ENCODE measurements around the gene BORCS8. TPM values are rescaled to one million over a fixed set of nuclear protein-coding genes. Genes with fewer than 3 reads are reported as not detected.
A peak's percentile ranks its signal among the peaks of the same experiment; 100 is the strongest.

The BORCS8 gene
- total and polyA plus RNA-seq, 2 of the 13 experiments (the other 11 are each of a cell fraction or from before 2014, with no cell fraction given): 9.6 to 13.3 TPM

GRCh38 chr19:19214892-19215291 is 22.9 kb upstream of the BORCS8 start (continued):
- TF ChIP-seq, protein P1, sequence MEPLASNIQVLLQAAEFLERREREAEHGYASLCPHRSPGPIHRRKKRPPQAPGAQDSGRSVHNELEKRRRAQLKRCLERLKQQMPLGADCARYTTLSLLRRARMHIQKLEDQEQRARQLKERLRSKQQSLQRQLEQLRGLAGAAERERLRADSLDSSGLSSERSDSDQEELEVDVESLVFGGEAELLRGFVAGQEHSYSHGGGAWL (CRISPR knock-in tag; IDR thresholded peaks at IDR 0.05): peak; percentile 82; the same call in 1 of the 2 replicates
- TF ChIP-seq, protein P2, sequence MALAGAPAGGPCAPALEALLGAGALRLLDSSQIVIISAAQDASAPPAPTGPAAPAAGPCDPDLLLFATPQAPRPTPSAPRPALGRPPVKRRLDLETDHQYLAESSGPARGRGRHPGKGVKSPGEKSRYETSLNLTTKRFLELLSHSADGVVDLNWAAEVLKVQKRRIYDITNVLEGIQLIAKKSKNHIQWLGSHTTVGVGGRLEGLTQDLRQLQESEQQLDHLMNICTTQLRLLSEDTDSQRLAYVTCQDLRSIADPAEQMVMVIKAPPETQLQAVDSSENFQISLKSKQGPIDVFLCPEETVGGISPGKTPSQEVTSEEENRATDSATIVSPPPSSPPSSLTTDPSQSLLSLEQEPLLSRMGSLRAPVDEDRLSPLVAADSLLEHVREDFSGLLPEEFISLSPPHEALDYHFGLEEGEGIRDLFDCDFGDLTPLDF (CRISPR knock-in tag; IDR thresholded peaks at IDR 0.05): no peak
- peak; percentile 37; the same call in 1 of the 2 replicates for TF ChIP-seq KDM5B (CRISPR knock-in tag; IDR thresholded peaks at IDR 0.05; ENCODE audit: borderline replicate concordance)
- TF ChIP-seq KLF16 (CRISPR knock-in tag; IDR thresholded peaks at IDR 0.05): peak in 1 of 2 experiments; percentile 77; a peak in 2 of 4 replicates
- TF ChIP-seq NR1H2 (CRISPR knock-in tag; IDR thresholded peaks at IDR 0.05; ENCODE audit: borderline replicate concordance, low read depth): 0 out of 2 replicates have a peak, but pooled peaks have one; percentile 64
- TF ChIP-seq CEBPG (CRISPR knock-in tag; IDR thresholded peaks at IDR 0.05): no peak
- TF ChIP-seq ZNF512 (CRISPR knock-in tag; IDR thresholded peaks at IDR 0.05): no peak
- peak; percentile 60; the same call in 1 of the 2 replicates for TF ChIP-seq ZNF430 (CRISPR knock-in tag; IDR thresholded peaks at IDR 0.05)
- peak; percentile 64; the same call in 1 of the 2 replicates for TF ChIP-seq ZNF264 (CRISPR knock-in tag; IDR thresholded peaks at IDR 0.05)
- no peak for TF ChIP-seq MED8 (CRISPR knock-in tag; IDR thresholded peaks at IDR 0.05; ENCODE audit: insufficient replicate concordance)
- no peak for TF ChIP-seq TAF15 (IDR thresholded peaks at IDR 0.05; ENCODE audit: low read depth, low read length, poor library complexity, severe bottlenecking)
- no peak for TF ChIP-seq ZNF337 (CRISPR knock-in tag; IDR thresholded peaks at IDR 0.05; ENCODE audit: borderline replicate concordance, low read depth)
- TF ChIP-seq TIGD3 (CRISPR knock-in tag; IDR thresholded peaks at IDR 0.05; ENCODE audit: borderline replicate concordance): no peak
- no peak for TF ChIP-seq SMAD9 (CRISPR knock-in tag; IDR thresholded peaks at IDR 0.05)
- TF ChIP-seq IRF1 (CRISPR knock-in tag; IDR thresholded peaks at IDR 0.05; ENCODE audit: low read depth): no peak
- peak; percentile 76; the same call in 1 of the 2 replicates for TF ChIP-seq ZNF138 (CRISPR knock-in tag; IDR thresholded peaks at IDR 0.05; ENCODE audit: low read depth)
- TF ChIP-seq SP2 (CRISPR knock-in tag; IDR thresholded peaks at IDR 0.05): no peak
- 0 out of 2 replicates have a peak, but pooled peaks have one; percentile 41 for TF ChIP-seq IRF2 (CRISPR knock-in tag; IDR thresholded peaks at IDR 0.05)
- no peak for TF ChIP-seq ZNF782 (CRISPR knock-in tag; IDR thresholded peaks at IDR 0.05; ENCODE audit: borderline replicate concordance)
- no peak for TF ChIP-seq SOX6 (IDR thresholded peaks at IDR 0.05)
- no peak for TF ChIP-seq SOX6 (CRISPR knock-in tag; IDR thresholded peaks at IDR 0.05)
- TF ChIP-seq ZNF280D (CRISPR knock-in tag; IDR thresholded peaks at IDR 0.05): no peak
